A673 (cell line): ENCODE results near the gene RXRA.

Experiments
- CTCF ChIP-seq: fragments of 300-800, 200-600 bp; sonication (generic); conservative IDR thresholded peaks from 2 replicates; pipeline ENCODE4 v1.5.1; 2017; ENCODE audit warnings: low read depth, mild to moderate bottlenecking, antibody characterized with exemption, low read length, moderate library complexity, mixed read lengths
- EZH2 ChIP-seq: fragments of 200-600 bp; sonication (generic); IDR thresholded peaks from 2 replicates; pipeline ENCODE4 v1.6.1; 2017; ENCODE audit warnings: borderline replicate concordance, low read depth, mild to moderate bottlenecking, mixed read lengths, antibody characterized with exemption, low read length; ENCODE audit not compliant: poor library complexity, severe bottlenecking

GRCh38 chr9:134357631-134358025 lies 31.4 kb downstream of the RXRA start:
- TF ChIP-seq EZH2 (no peak), CTCF (no peak)
